Measurements from ENCODE around the gene SYNE4. TPM values are rescaled to one million over a fixed set of nuclear protein-coding genes. Genes with fewer than 3 reads are reported as not detected.
A peak's percentile ranks its signal among the peaks of the same experiment; 100 is the strongest.

The SYNE4 gene
- total and polyA plus RNA-seq, 2 donors (not counting 3 experiments of a cell fraction or from before 2014, with no cell fraction given) = 0.46 to 0.62 TPM

DNA sequence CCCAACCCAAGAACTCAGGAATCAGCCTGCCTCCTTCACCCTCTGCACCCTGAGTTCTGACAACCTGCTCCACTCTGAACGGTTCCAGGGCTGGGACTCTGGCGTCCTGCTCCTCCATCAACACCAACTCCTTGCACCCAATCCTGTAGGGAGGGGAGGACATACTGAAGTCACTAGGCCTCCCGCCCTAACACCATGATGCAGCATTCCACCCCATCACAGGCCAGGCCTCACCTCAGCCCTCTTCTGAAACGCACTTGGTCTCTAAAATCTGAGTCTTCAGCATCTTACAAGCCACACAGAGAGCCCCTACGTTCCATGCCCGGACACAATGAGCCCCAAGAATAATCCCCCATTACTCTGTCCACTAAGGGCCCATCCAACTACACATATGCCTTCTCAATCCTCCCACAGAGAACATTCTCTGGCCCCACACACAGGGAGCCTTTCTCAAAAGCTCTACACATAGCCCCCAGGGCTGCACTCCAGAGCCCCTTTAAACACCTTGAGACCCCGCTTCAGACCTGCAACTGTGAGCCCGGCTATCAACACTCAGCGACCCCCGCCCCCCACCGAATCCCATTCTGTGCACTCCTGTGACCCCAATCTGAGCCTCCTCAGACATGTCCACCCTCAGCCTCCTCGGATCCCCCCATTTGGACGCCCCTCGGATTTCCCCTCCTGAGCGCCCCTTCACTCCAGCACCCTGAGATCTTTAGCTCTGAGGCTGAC lies 4.8 kb upstream of the SYNE4 start:
- H3K79me2 ChIP-seq (ENCODE audit: control insufficient read depth, insufficient read depth, low read length) = no peaks in the 10 kb centered on the region
- DNase-seq (ENCODE audit: low read depth, low spot score) (no peak), FAIRE-seq (peak; percentile 37)
- H3K4me1 ChIP-seq (ENCODE audit: control insufficient read depth, extremely low read depth, insufficient read depth, low read length) = peaks cover 14% of the 10 kb centered on the region
- H3K9me1 ChIP-seq (replicated peaks; ENCODE audit: control insufficient read depth, extremely low read depth, insufficient read depth, low read length) = no peaks in the 10 kb centered on the region
- CTCF ChIA-PET = interaction anchor here (0.8 to 1.2 kb wide), 6 partner anchors 8 to 40 kb away, joined by 3 to 6 read pairs (median 4); partner anchors contain the start of genes CLIP3, SDHAF1 and THAP8
- TF ChIP-seq, protein P1, sequence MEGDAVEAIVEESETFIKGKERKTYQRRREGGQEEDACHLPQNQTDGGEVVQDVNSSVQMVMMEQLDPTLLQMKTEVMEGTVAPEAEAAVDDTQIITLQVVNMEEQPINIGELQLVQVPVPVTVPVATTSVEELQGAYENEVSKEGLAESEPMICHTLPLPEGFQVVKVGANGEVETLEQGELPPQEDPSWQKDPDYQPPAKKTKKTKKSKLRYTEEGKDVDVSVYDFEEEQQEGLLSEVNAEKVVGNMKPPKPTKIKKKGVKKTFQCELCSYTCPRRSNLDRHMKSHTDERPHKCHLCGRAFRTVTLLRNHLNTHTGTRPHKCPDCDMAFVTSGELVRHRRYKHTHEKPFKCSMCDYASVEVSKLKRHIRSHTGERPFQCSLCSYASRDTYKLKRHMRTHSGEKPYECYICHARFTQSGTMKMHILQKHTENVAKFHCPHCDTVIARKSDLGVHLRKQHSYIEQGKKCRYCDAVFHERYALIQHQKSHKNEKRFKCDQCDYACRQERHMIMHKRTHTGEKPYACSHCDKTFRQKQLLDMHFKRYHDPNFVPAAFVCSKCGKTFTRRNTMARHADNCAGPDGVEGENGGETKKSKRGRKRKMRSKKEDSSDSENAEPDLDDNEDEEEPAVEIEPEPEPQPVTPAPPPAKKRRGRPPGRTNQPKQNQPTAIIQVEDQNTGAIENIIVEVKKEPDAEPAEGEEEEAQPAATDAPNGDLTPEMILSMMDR (IDR thresholded peaks at IDR 0.05; ENCODE audit: extremely low read depth in 1 of 2, insufficient read depth in 1 of 2, low read depth in 1 of 2, low read length in 2 of 2) = no peak
- no peak for TF ChIP-seq JUN (IDR thresholded peaks at IDR 0.05; ENCODE audit: borderline replicate concordance, insufficient read depth, insufficient read length, low read depth)
- TF ChIP-seq POLR2AphosphoS5 (IDR thresholded peaks at IDR 0.05; ENCODE audit: insufficient read depth, low read depth, low read length) = no peak
- no peak for TF ChIP-seq POLR2A (IDR thresholded peaks at IDR 0.05; ENCODE audit: low read depth, low read length)
- TF ChIP-seq MYC (IDR thresholded peaks at IDR 0.05; ENCODE audit: low read depth, low read length) = no peak
- TF ChIP-seq EZH2 (IDR thresholded peaks at IDR 0.05; ENCODE audit: borderline replicate concordance, low read depth, low read length, severe bottlenecking) = no peak
- TF ChIP-seq GATA2 (IDR thresholded peaks at IDR 0.05; ENCODE audit: insufficient read depth, insufficient read length, low read depth, low read length) = no peak
- TF ChIP-seq FOS (IDR thresholded peaks at IDR 0.05; ENCODE audit: borderline replicate concordance, insufficient read depth, low read length) = no peak
- TF ChIP-seq, protein P2, sequence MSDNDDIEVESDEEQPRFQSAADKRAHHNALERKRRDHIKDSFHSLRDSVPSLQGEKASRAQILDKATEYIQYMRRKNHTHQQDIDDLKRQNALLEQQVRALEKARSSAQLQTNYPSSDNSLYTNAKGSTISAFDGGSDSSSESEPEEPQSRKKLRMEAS (IDR thresholded peaks at IDR 0.05; ENCODE audit: insufficient read depth, insufficient read length) = no peak
- peak overlapping the region; percentile 65 for H3K27ac ChIP-seq (ENCODE audit: insufficient read depth, low read depth, low read length)
- H3K27me3 ChIP-seq (ENCODE audit: control insufficient read depth in 2 of 2, insufficient read depth in 2 of 2, low read length in 2 of 2) = no peaks in the 10 kb centered on the region
- POLR2A ChIA-PET = interaction anchor here (0.9 kb wide), 1 partner anchor 40 kb away, joined by 3 read pairs; no protein-coding TSS in a partner anchor
- H3K9me3 ChIP-seq (replicated peaks; ENCODE audit: control insufficient read depth, insufficient read depth, low read length) = no peaks in the 10 kb centered on the region
- H4K20me1 ChIP-seq (replicated peaks; ENCODE audit: control insufficient read depth, extremely low read depth, insufficient read depth, low read length) = no peaks in the 10 kb centered on the region
- H3K9ac ChIP-seq (replicated peaks; ENCODE audit: extremely low read depth, insufficient read depth, low read length) = peak overlapping the region; percentile 88
- peak overlapping the region; percentile 93 for H3K4me2 ChIP-seq (ENCODE audit: insufficient read depth, low read length)
- peak overlapping the region; percentile 94 for H2AFZ ChIP-seq (ENCODE audit: low read depth, low read length)
- BruUV-seq (replicated peaks) = no TSS peak
- H3K36me3 ChIP-seq (ENCODE audit: control insufficient read depth in 2 of 2, extremely low read depth in 1 of 2, insufficient read depth in 2 of 2, low read length in 2 of 2) = peaks cover 0 to 12% of the 10 kb centered on the region in 2 experiments
- intact Hi-C loops (cut with micrococcal nuclease) = loop anchor here (1.0 kb wide), 3 partner anchors 18 to 102 kb away; partner anchors contain the start of genes SDHAF1, TBCB, THAP8 and WDR62
- dilution Hi-C loops (cut with MboI; ENCODE audit: extremely low pct_ligation_motif_present, low sequenced_read_pairs) = no loop called here
- H3K4me3 ChIP-seq (replicated peaks in 1 of 3; ENCODE audit: insufficient read depth in 1 of 3, low read depth in 1 of 3, low read length in 3 of 3) = peak overlapping the region; percentile 69 to 96 (median 91)

All from endothelial cell of umbilical vein (primary cell).